Endothelial cell of hepatic sinusoid (primary cell): ENCODE results near the gene ABHD2.

Experiments used
- in situ Hi-C: cut with HindIII; loops from 2 replicates; pipeline ENCODE4 v1.10.0; 2017; ENCODE audit warnings: low sequenced_read_pairs

The ABHD2 gene

GRCh38 chr15:89184886-89185526 is 96.8 kb downstream of the ABHD2 start:
- in situ Hi-C loops, result no loop called here

GRCh38 chr15:89186803-89187202 is 98.5 kb downstream of the ABHD2 start:
- in situ Hi-C loops, result no loop called here

DNA sequence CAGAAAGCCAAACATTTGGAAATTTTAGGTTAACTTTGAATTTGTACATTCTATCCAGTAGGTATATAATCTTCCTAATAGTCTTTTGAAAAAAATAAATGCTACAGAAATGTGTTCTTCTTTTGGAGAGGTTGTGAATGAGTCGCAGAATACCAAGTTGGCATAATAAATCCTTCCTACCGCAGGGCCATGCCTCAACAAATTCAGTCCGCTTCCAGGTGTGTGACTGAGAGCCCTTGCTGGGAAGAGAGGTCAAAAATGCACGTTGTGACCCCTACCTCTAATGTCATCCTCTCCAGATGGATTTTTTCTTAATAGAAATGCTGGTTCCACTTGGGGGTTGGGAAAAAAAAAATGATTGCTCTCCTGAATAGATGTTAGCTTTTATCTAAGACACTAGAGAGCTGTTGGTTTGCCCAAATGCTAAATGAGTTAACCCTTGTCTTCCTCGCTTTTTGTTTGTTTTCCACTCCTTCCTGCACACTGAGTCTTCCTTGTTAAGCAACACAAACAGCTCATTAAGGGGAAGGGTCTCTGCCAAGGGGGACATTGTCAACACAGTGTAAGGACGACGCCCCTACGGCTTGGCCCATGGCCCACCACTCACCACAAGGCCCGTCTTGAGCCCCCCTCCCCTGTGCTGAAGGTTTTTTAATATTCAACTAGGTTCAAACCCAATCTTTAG is 99.2 kb downstream of the ABHD2 start:
- in situ Hi-C loops, result no loop called here

- in situ Hi-C loops, result no loop called here
Measured at GRCh38 chr15:89187986-89188514, 99.8 kb downstream of the ABHD2 start.

GRCh38 chr15:89192136-89192535 is 103.9 kb downstream of the ABHD2 start:
- in situ Hi-C loops, result loop anchor here (10.0 kb wide), 1 partner anchor 287 kb away; no protein-coding TSS in a partner anchor

DNA sequence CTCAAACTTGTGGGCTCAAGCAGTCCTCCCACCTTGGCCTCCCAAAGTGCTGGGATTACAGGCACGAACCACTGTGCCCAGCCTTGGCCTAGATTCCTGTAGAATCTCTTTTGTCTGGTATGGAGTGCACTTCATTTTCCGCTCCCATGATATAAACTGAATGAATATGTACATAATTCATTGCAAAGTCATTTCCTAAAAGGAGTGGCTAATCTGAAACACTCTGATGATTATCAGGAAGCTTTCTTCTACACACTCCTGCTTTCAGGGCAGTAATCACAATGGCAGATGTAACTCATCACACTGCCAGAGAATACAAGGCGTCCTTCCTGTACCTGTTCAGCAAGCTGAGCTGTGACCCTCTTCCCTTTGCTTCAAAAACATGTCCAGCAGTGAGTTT is 104.5 kb downstream of the ABHD2 start:
- in situ Hi-C loops, result loop anchor here (10.0 kb wide), 1 partner anchor 288 kb away; no protein-coding TSS in a partner anchor

- in situ Hi-C loops, result loop anchor here (5.0 to 10.0 kb wide), 2 partner anchors 98 to 290 kb away; no protein-coding TSS in a partner anchor
Measured at GRCh38 chr15:89194608-89195007, 106.4 kb downstream of the ABHD2 start.

GRCh38 chr15:89195836-89196235 is 107.6 kb downstream of the ABHD2 start:
- in situ Hi-C loops, result loop anchor here (5.0 to 10.0 kb wide), 2 partner anchors 96 to 291 kb away; no protein-coding TSS in a partner anchor

DNA sequence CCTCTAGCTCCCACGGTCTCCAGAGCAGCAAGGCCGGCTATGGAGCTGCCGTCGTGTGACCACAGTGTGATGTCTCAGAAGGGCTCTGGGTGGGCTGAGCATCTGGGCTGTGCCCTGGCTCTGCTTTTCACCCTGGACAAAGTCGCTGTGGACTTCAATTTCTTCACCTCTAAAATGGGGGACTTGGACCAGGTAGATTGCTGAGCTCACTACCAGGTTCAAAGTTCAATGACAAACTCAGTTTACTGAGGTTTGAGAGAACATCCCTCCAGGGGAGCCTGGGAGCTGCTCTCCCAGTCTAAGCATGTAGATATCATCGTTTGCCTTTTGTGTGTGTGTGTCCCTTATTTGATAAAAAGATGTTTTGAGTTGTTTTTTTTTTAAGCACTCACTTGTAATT is 108.0 kb downstream of the ABHD2 start:
- in situ Hi-C loops, result loop anchor here (5.0 to 10.0 kb wide), 2 partner anchors 96 to 291 kb away; no protein-coding TSS in a partner anchor

DNA sequence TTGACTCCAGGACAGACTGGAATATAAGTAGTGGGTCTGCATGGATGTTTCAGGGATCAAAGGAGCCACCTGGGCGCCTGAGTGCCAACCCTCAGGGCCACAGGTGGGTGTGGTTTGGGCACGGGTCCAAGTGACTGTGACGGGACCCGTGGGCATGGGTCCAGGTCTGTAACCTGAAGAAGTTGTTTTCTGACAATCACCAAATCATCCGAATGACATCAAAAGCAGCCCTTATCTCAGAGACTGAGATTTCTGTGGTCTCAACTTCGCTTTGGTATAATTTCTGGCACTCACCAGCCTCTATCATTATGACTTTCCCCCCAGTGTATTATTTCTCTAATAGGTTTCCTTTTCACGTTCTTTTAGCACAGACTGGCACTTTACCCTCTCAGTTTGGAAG is 108.7 kb downstream of the ABHD2 start:
- in situ Hi-C loops, result loop anchor here (5.0 to 10.0 kb wide), 2 partner anchors 95 to 292 kb away; no protein-coding TSS in a partner anchor

DNA sequence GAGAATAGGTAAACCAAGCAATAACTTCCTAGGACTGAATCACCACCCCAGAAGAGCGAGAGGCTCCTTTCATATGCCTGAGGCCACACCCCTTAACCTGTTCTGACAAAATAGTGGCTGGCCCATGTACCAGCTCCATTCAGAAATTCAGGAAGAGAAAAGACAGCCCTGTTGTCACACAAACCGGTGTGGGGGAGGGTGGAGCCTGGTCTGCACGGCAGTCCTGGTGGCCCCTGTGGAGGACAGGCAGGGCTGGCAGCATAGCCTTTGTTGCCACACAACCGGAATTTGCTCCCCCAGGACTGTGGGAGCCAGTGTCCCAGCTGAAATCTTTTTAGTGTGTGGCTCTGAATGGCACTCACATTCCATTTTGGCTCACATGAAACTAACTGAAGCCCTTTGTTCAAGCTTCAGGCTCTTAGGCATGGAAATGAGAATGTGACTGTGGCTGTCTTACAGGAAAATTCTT is 109.3 kb downstream of the ABHD2 start:
- in situ Hi-C loops, result loop anchor here (5.0 to 10.0 kb wide), 2 partner anchors 95 to 293 kb away; no protein-coding TSS in a partner anchor

DNA sequence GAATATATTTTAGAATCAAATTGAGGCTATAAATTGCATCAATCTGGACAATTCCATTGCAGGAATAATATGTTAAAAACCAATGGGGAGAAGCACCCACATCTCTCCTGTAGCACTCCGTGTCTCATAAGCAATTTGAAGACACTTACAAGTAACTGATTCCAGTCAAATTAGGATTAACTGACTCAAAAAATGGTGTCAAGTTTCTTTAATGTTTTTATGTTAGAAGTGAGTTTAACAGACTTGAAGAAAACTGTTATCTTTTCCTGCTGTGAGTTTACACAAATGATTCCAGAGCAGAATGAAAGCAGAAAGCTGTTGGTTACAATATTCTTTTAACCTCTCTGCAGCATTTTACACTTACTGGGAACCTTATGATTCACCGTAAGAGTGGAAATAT is 109.9 kb downstream of the ABHD2 start:
- in situ Hi-C loops, result loop anchor here (5.0 to 10.0 kb wide), 2 partner anchors 94 to 293 kb away; no protein-coding TSS in a partner anchor

GRCh38 chr15:89198934-89199333 is 110.7 kb downstream of the ABHD2 start:
- in situ Hi-C loops, result loop anchor here (5.0 to 10.0 kb wide), 2 partner anchors 93 to 294 kb away; no protein-coding TSS in a partner anchor

DNA sequence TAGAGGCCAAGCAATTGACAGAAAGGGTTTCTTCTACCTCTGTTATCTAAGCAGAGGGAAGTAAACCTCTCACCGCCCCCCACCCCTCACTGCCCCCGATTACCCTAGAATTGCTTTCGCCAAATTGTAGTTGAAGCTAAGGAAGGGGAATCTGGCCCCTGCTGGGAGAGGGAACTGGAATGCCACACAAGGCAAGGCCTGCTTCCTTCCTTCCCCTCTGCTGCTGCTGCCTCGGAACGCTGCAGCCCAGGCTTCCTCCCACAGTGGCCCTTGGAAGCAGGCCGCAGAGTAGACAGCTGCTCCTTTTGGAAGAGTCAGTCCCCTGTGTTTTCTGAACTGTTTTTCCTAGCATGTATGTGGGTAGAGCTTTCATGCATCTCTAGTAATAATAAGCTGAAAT is 111.5 kb downstream of the ABHD2 start:
- in situ Hi-C loops, result loop anchor here (5.0 to 10.0 kb wide), 3 partner anchors 48 to 295 kb away; no protein-coding TSS in a partner anchor

- in situ Hi-C loops, result loop anchor here (5.0 kb wide), 1 partner anchor 47 kb away; no protein-coding TSS in a partner anchor
Measured at GRCh38 chr15:89200182-89200581, 111.9 kb downstream of the ABHD2 start.

GRCh38 chr15:89201465-89202005 is 113.3 kb downstream of the ABHD2 start:
- in situ Hi-C loops, result loop anchor here (5.0 kb wide), 1 partner anchor 46 kb away; no protein-coding TSS in a partner anchor

DNA sequence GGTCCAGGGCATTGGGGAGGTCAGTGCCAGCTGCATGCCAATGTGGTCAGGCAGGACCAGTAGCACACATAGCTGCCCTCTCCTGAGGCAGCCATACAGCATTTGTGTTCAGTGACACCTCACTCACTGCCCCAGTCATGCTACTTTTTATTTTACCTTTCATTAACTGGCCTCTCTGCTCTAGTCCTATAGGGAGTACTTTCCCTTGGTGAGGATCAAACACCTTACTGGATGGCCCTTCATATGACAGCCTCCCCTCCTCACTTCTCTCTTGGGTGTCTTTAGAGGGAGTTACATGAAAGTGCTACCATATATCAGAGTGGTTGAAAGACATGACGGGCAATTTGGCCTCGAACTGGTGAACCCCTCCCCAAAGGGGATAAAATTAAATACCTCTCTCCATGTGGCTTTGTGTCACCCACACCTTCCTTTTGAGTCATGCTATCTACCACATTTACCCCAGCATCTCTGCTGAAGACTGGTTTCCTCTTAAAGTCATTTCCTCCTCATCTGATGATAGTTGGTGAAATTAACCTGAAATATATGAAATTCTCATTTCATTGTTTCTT is 115.5 kb downstream of the ABHD2 start:
- in situ Hi-C loops, result loop anchor here (5.0 kb wide), 1 partner anchor 44 kb away; no protein-coding TSS in a partner anchor

DNA sequence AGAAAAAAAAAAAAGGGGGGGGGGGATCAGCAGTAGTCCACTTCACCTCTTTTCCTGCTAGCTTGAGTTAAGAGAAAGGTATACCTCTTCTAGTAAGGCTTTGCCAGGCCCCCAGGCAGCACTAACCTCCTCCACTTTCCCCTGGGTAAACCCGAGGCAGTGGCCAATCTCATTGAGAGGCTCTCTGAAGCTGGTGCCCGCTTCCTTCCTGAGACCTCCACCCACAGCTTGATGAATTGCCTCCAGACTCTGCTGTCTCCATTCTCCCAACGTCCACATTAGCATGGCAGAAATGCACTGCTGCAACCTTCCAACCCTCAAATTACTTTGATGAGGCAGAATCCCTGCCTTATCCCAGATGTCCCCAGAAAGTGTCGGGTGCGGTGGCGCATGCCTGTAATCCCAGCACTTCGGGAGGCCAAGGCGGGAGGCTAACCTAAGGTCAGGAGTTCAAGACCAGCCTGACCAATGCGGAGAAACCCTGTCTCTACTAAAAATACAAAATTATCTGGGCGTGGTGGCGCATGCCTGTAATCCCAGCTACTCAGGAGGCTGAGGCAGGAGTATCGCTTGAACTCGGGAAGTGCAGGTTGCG is 117.8 kb downstream of the ABHD2 start:
- in situ Hi-C loops, result no loop called here

- in situ Hi-C loops, result no loop called here
Measured at GRCh38 chr15:89206908-89207331, 118.7 kb downstream of the ABHD2 start.

GRCh38 chr15:89208256-89208655 is 120.0 kb downstream of the ABHD2 start:
- in situ Hi-C loops, result no loop called here
